K562 (cell line): ENCODE results near the gene CAPN8. TPM values are rescaled to one million over a fixed set of nuclear protein-coding genes. Genes with fewer than 3 reads are reported as not detected.

Experiments used
- CC2D1A ChIP-seq: fragments of 450-650 bp; IDR thresholded peaks from 2 replicates; pipeline ENCODE4 v1.6.1; 2017; ENCODE audit warnings: mild to moderate bottlenecking
- HDAC6 ChIP-seq: IDR thresholded peaks from 2 replicates; pipeline ENCODE4 v1.6.1; 2012; ENCODE audit warnings: low read depth, mild to moderate bottlenecking, control low read depth, inconsistent platforms, low read length, moderate library complexity
- HMGN3 ChIP-seq: IDR thresholded peaks from 2 replicates; pipeline ENCODE4 v1.6.1; 2011; ENCODE audit warnings: borderline replicate concordance, low read depth, mild to moderate bottlenecking, mixed read lengths, low read length; ENCODE audit not compliant: insufficient read length; ENCODE audit errors: extremely low read depth
- ILK ChIP-seq: fragments of 450-650 bp; IDR thresholded peaks from 2 replicates; pipeline ENCODE4 v1.6.1; 2016; ENCODE audit warnings: missing genetic modification characterization, low read depth, mild to moderate bottlenecking, missing compliant biosample characterization, moderate library complexity, borderline replicate concordance
- KLF1 ChIP-seq: fragments of 450-650 bp; IDR thresholded peaks from 2 replicates; pipeline ENCODE4 v1.6.1; 2016; ENCODE audit warnings: missing genetic modification characterization, missing compliant biosample characterization
- MIER1 ChIP-seq: fragments of 450-650 bp; IDR thresholded peaks from 2 replicates; pipeline ENCODE4 v1.6.1; 2016; ENCODE audit warnings: antibody characterized with exemption, mild to moderate bottlenecking, low read depth
- TCF3 ChIP-seq: sonication (generic); formaldehyde crosslinking; IDR thresholded peaks from 2 replicates; pipeline ENCODE4 v1.4.0; 2020; ENCODE audit warnings: mild to moderate bottlenecking, missing genetic modification reagents
- XRCC3 ChIP-seq: fragments of 450-650 bp; IDR thresholded peaks from 2 replicates; pipeline ENCODE4 v1.6.1; 2017; ENCODE audit warnings: mild to moderate bottlenecking, moderate library complexity
- ZKSCAN1 ChIP-seq: fragments of 150-350 bp; IDR thresholded peaks from 2 replicates; pipeline ENCODE4 v1.6.1; 2016; ENCODE audit warnings: low read depth, low read length
- ZNF584 ChIP-seq: fragments of 200-800 bp; sonication (Bioruptor generic); IDR thresholded peaks from 2 replicates; pipeline ENCODE4 v1.6.1; 2016; ENCODE audit warnings: low read depth, mild to moderate bottlenecking, missing genetic modification characterization, missing compliant biosample characterization
- polyA plus RNA-seq, 8 experiments: library from polyadenylated mRNA; depleted of rRNA in 4 of 8; stranded (reverse) in 5 of 8; unstranded in 3 of 8; fragments of >200 nt; fragmentation: Nextera tagmentation in 2 of 8; fragmentation: Illumina TruSeq in 1 of 8; extraction: Ambion mirVana in 2 of 8; extraction: Trizol in 1 of 8; gene quantifications; 2 replicates each; pipeline versions ENCODE4 v1.2.1 to v1.2.3, GENCODE V29; 2011 to 2014; ENCODE audit warnings: inconsistent platforms in 1 of 8, missing spikeins in 1 of 8
- total RNA-seq, 7 experiments: library from RNA; depleted of rRNA in 6 of 7; stranded (reverse); fragments of >200 nt in 6 of 7; fragmentation: Illumina TruSeq in 2 of 7; extraction: Trizol in 2 of 7; gene quantifications; 2 replicates each; pipeline versions ENCODE4 v1.2.1 to v1.2.3, GENCODE V29; 2011 to 2021; ENCODE audit warnings: low replicate concordance in 1 of 7
- TF ChIP-seq, protein P1 (sequence below): fragments of 450-650 bp; IDR thresholded peaks from one replicate; pipeline ENCODE4 v1.6.1; 2018; ENCODE audit warnings: mild to moderate bottlenecking, moderate library complexity; ENCODE audit not compliant: partially characterized antibody
- TF ChIP-seq, protein P2 (sequence below): fragments of 200-800 bp; sonication (Bioruptor generic); IDR thresholded peaks from 2 replicates; pipeline ENCODE4 v1.6.1; 2016; ENCODE audit warnings: missing genetic modification characterization, missing compliant biosample characterization
- TF ChIP-seq, protein P3 (sequence below): IDR thresholded peaks from 3 replicates; pipeline ENCODE4 v1.6.1; 2011; ENCODE audit warnings: borderline replicate concordance, mild to moderate bottlenecking, moderate library complexity; ENCODE audit not compliant: insufficient read length; ENCODE audit errors: extremely low read depth

CAPN8 gene
- total and polyA plus RNA-seq, 9 of the 15 experiments (the other 6 are each of a cell fraction or from before 2014, with no cell fraction given) = 0.06 TPM; not detected in 8

DNA sequence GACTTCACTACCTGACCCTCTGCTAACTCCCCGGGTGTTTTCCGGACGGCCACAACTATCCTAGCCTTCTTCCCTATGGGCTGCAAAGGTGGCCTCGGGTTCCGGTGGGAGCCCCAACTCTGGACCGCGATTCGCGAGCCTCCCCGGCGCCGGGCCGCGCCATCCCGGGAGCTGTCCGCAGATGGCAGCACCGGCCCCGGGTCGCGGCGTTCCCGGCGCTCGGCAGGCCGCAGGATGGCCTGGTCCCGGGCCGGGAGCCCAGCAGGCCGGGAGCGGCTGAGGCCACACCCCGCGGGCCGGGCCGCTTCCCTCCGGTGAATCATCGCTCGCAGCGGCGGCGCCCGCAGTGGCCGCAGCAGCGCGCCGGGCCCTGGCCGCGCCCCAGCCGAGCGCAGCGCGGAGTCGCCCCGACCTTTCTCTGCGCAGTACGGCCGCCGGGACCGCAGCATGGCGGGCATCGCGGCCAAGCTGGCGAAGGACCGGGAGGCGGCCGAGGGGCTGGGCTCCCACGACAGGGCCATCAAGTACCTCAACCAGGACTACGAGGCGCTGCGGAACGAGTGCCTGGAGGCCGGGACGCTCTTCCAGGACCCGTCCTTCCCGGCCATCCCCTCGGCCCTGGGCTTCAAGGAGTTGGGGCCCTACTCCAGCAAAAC is 46.8 kb upstream of the CAPN8 start, which contains the start of gene CAPN2 (continued):
- TF ChIP-seq, protein P1, sequence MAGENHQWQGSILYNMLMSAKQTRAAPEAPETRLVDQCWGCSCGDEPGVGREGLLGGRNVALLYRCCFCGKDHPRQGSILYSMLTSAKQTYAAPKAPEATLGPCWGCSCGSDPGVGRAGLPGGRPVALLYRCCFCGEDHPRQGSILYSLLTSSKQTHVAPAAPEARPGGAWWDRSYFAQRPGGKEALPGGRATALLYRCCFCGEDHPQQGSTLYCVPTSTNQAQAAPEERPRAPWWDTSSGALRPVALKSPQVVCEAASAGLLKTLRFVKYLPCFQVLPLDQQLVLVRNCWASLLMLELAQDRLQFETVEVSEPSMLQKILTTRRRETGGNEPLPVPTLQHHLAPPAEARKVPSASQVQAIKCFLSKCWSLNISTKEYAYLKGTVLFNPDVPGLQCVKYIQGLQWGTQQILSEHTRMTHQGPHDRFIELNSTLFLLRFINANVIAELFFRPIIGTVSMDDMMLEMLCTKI = no peak
- peak; percentile 98 for TF ChIP-seq HMGN3
- no peak for TF ChIP-seq ILK (tag)
- TF ChIP-seq ZNF584 = no peak
- peak; percentile 77; the same call in 1 of the 2 replicates for TF ChIP-seq ZKSCAN1
- TF ChIP-seq, protein P2, sequence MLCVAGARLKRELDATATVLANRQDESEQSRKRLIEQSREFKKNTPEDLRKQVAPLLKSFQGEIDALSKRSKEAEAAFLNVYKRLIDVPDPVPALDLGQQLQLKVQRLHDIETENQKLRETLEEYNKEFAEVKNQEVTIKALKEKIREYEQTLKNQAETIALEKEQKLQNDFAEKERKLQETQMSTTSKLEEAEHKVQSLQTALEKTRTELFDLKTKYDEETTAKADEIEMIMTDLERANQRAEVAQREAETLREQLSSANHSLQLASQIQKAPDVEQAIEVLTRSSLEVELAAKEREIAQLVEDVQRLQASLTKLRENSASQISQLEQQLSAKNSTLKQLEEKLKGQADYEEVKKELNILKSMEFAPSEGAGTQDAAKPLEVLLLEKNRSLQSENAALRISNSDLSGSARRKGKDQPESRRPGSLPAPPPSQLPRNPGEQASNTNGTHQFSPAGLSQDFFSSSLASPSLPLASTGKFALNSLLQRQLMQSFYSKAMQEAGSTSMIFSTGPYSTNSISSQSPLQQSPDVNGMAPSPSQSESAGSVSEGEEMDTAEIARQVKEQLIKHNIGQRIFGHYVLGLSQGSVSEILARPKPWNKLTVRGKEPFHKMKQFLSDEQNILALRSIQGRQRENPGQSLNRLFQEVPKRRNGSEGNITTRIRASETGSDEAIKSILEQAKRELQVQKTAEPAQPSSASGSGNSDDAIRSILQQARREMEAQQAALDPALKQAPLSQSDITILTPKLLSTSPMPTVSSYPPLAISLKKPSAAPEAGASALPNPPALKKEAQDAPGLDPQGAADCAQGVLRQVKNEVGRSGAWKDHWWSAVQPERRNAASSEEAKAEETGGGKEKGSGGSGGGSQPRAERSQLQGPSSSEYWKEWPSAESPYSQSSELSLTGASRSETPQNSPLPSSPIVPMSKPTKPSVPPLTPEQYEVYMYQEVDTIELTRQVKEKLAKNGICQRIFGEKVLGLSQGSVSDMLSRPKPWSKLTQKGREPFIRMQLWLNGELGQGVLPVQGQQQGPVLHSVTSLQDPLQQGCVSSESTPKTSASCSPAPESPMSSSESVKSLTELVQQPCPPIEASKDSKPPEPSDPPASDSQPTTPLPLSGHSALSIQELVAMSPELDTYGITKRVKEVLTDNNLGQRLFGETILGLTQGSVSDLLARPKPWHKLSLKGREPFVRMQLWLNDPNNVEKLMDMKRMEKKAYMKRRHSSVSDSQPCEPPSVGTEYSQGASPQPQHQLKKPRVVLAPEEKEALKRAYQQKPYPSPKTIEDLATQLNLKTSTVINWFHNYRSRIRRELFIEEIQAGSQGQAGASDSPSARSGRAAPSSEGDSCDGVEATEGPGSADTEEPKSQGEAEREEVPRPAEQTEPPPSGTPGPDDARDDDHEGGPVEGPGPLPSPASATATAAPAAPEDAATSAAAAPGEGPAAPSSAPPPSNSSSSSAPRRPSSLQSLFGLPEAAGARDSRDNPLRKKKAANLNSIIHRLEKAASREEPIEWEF (CRISPR knock-in tag) = no peak
- TF ChIP-seq, protein P3, sequence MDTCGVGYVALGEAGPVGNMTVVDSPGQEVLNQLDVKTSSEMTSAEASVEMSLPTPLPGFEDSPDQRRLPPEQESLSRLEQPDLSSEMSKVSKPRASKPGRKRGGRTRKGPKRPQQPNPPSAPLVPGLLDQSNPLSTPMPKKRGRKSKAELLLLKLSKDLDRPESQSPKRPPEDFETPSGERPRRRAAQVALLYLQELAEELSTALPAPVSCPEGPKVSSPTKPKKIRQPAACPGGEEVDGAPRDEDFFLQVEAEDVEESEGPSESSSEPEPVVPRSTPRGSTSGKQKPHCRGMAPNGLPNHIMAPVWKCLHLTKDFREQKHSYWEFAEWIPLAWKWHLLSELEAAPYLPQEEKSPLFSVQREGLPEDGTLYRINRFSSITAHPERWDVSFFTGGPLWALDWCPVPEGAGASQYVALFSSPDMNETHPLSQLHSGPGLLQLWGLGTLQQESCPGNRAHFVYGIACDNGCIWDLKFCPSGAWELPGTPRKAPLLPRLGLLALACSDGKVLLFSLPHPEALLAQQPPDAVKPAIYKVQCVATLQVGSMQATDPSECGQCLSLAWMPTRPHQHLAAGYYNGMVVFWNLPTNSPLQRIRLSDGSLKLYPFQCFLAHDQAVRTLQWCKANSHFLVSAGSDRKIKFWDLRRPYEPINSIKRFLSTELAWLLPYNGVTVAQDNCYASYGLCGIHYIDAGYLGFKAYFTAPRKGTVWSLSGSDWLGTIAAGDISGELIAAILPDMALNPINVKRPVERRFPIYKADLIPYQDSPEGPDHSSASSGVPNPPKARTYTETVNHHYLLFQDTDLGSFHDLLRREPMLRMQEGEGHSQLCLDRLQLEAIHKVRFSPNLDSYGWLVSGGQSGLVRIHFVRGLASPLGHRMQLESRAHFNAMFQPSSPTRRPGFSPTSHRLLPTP = no peak
- TF ChIP-seq XRCC3 = no peak
- peak; percentile 73; the same call in 1 of the 2 replicates for TF ChIP-seq KLF1 (tag)
- no peak for TF ChIP-seq MIER1
- TF ChIP-seq TCF3 (CRISPR knock-in tag) = peak; percentile 18; the same call in 1 of the 2 replicates
- 0 out of 2 replicates have a peak, but pooled peaks have one; percentile 32 for TF ChIP-seq HDAC6
- TF ChIP-seq CC2D1A = no peak
